Uterus (tissue), 4 donors: ENCODE results near the gene PHYKPL. TPM values are rescaled to one million over a fixed set of nuclear protein-coding genes. Genes with fewer than 3 reads are reported as not detected.

Experiments used
- DNase-seq, 2 donors: peaks; one replicate each; pipeline ENCODE4 v3.0.0-alpha.2; 2019 to 2020
- H3K27ac ChIP-seq, 2 donors: fragments of 200-600 bp; sonication (generic); 1 replicate in 1 of 2; 2 replicates in 1 of 2; pipeline ENCODE4 v1.5.1; 2016 to 2018
- H3K27me3 ChIP-seq, 2 donors: fragments of 200-600 bp; sonication (generic); one replicate each; pipeline ENCODE4 v1.5.1; 2018 to 2019; ENCODE audit warnings: control low read depth in 1 of 2
- H3K36me3 ChIP-seq, 2 donors: fragments of 200-600 bp; sonication (generic); one replicate each; pipeline ENCODE4 v1.5.1; 2019; ENCODE audit warnings: control low read depth in 1 of 2
- H3K4me1 ChIP-seq, 2 donors: fragments of 200-600 bp; sonication (generic); one replicate each; pipeline ENCODE4 v1.5.1; 2018 to 2019; ENCODE audit warnings: control low read depth in 1 of 2
- H3K4me3 ChIP-seq, 2 donors: fragments of 200-600 bp; sonication (generic); 1 replicate in 1 of 2; 2 replicates in 1 of 2; pipeline ENCODE4 v1.5.1; 2018 to 2019; ENCODE audit warnings: mild to moderate bottlenecking in 1 of 2
- H3K9me3 ChIP-seq, 2 donors: fragments of 200-600 bp; sonication (generic); one replicate each; pipeline ENCODE4 v1.5.1; 2019; ENCODE audit warnings: control low read depth in 1 of 2
- CTCF ChIP-seq, 4 experiments: fragments of 200-600 bp in 2 of 4; fragments of 450-650 bp in 2 of 4; sonication (generic) in 2 of 4; IDR thresholded peaks; one replicate each; pipeline ENCODE4 v1.5.1; 2016 to 2019; ENCODE audit warnings: antibody characterized with exemption in 4 of 4, mild to moderate bottlenecking in 2 of 4, moderate library complexity in 1 of 4
- POLR2A ChIP-seq, 2 donors: fragments of 450-650 bp; IDR thresholded peaks; one replicate each; pipeline ENCODE4 v1.6.1; 2016; ENCODE audit warnings: antibody characterized with exemption in 2 of 2, mild to moderate bottlenecking in 1 of 2, moderate library complexity in 1 of 2
- intact Hi-C: fragments of 100-400 bp; cut with DNase I; formaldehyde crosslinking; loops from one replicate; pipeline ENCODE4 v1.15.1; 2023; ENCODE audit warnings: low total_unique reads
- total RNA-seq, 4 donors: library from RNA; depleted of rRNA in 3 of 4; stranded (reverse); fragments of >200 nt in 3 of 4; gene quantifications; one replicate each; pipeline versions ENCODE4 v1.1.0 to v1.2.4, GENCODE V29; 2014 to 2023
- donor health status: DM: yes; HTN: yes; CAD: no.

The PHYKPL gene
- total RNA-seq, 4 donors from 2014 or later: 41.5 to 129 (median 89.9) TPM

DNA sequence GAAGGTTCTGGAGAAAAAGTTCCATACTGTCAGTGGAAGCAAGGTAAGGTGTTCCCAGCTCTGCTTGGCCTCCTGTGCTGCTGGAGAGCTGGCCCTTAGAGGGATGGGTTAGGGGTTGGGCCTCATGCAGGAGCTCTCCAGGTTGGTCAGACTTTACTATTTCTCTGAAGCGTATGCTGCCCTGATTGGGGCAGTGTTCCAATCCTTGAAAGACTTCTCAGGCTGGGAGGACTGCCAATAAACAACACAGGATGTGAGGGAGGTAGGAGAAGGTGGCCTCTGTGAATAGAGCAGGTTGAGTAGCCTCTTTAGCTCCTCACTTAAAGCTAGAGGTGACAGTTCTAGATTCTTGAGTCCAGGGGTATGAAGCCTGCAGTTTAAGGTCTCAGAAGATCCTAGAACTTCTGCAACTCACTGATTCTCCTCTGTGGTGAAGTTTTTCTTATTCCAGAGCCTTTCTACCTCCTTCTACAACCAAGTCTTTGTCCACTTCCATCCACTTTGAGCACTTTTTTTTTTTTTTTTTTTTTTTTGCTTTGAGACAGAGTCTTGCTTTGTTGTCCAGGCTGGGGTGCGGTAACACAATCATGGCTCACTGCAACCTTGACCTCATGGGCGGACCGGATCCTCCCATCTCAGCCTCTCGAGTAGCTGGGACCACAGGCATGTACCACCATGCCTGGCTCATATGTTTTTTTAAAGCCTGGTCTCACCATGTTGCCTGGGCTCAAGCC is 25.3 kb downstream of the PHYKPL start:
- Histone ChIP-seq H3K27ac (no peak overlapping the region), H3K9me3 (no peaks in the 10 kb centered on the region), H3K4me1 (peaks cover 6 to 12% of the 10 kb centered on the region in 2 donors), H3K27me3 (no peaks in the 10 kb centered on the region), H3K4me3 (no peak overlapping the region), H3K36me3 (no peaks in the 10 kb centered on the region)
- no peak for TF ChIP-seq CTCF (IDR thresholded peaks at IDR 0.05)
- TF ChIP-seq POLR2A (IDR thresholded peaks at IDR 0.05): no peak
- DNase-seq: no peak
- intact Hi-C loops: no loop called here

DNA sequence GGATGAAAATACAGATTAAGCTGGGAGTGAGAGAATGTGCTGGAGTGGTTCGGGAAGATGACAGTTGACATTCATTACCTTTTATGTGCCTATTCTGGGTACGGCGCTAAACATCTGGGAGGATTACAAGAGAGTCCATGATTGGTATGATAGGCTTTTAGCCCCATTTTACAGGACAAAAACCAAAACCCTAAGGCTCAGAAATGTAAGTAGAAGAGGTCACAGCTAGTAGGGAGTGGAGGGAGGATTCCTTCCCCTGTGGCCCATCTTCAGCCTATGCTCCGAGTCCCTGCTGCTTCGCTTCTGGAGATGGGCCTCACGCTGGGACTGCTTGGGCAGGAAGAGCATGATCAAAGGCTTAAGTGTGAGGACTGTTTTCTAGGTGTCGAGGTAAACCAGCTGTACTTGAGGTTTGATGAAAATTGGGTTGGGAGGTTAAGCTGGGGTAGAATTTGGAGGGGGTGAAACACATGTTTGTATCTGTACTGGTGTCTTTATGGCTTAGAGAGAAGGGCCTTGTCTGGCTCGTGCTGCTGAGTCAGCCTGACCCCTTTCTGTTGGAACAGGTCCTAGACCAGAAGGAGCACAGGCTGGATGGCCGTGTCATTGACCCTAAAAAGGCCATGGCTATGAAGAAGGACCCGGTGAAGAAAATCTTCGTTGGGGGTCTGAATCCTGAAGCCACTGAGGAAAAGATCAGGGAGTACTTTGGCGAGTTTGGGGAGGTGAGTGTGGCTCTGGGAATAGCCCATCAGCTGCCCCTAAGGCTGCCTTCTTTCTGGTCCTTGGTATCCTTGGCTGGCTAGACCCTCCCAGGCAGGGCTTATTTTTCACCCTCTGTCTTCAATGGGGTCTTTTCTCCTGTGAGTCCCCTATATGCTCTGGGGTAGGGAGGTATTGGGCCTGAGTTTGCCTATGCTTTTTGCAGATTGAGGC is 26.2 kb downstream of the PHYKPL start:
- no peak for TF ChIP-seq CTCF (IDR thresholded peaks at IDR 0.05)
- no peak for TF ChIP-seq POLR2A (IDR thresholded peaks at IDR 0.05)
- peak overlapping the region; percentile 67 to 97 for H3K27ac ChIP-seq
- peaks cover 6 to 12% of the 10 kb centered on the region in 2 donors for H3K4me1 ChIP-seq
- H3K4me3 ChIP-seq: peak overlapping the region; percentile 52 to 100
- H3K27me3 ChIP-seq: no peaks in the 10 kb centered on the region
- H3K36me3 ChIP-seq: no peaks in the 10 kb centered on the region
- no peaks in the 10 kb centered on the region for H3K9me3 ChIP-seq
- no peak for DNase-seq
- intact Hi-C loops: no loop called here

DNA sequence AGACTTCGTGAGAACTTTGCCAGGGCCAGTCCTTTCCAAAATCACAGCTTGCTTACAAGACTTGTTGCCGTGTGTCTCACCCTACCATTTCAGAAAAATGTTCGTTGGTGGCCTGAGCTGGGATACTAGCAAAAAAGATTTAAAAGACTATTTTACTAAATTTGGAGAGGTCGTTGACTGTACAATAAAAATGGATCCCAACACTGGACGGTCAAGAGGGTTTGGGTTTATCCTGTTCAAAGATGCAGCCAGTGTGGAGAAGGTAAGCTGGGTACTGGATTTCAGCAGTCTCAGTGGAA is 26.9 kb downstream of the PHYKPL start:
- H3K4me1 ChIP-seq: peaks cover 6 to 12% of the 10 kb centered on the region in 2 donors
- no peak for DNase-seq
- no peaks in the 10 kb centered on the region for H3K36me3 ChIP-seq
- intact Hi-C loops: no loop called here
- peak overlapping the region; percentile 52 to 100 for H3K4me3 ChIP-seq
- H3K27me3 ChIP-seq: no peaks in the 10 kb centered on the region
- TF ChIP-seq POLR2A (IDR thresholded peaks at IDR 0.05): no peak
- no peak for TF ChIP-seq CTCF (IDR thresholded peaks at IDR 0.05)
- H3K27ac ChIP-seq: peak overlapping the region; percentile 67 to 97
- H3K9me3 ChIP-seq: no peaks in the 10 kb centered on the region

GRCh38 chr5:178204935-178205748 is 27.5 kb downstream of the PHYKPL start:
- H3K9me3 ChIP-seq: no peaks in the 10 kb centered on the region
- TF ChIP-seq CTCF (IDR thresholded peaks at IDR 0.05) (peak in 1 of 4 experiments; percentile 8), POLR2A (IDR thresholded peaks at IDR 0.05) (peak; percentile 15 to 51)
- H3K4me3 ChIP-seq: peak overlapping the region; percentile 52 to 100
- intact Hi-C loops: no loop called here
- DNase-seq: peak; percentile 62 to 75
- peak overlapping the region; percentile 67 to 97 for H3K27ac ChIP-seq
- H3K36me3 ChIP-seq: no peaks in the 10 kb centered on the region
- peaks cover 6 to 12% of the 10 kb centered on the region in 2 donors for H3K4me1 ChIP-seq
- no peaks in the 10 kb centered on the region for H3K27me3 ChIP-seq
